MCF 10A (cell line): ENCODE data around the gene SHC2. TPM values are rescaled to one million over a fixed set of nuclear protein-coding genes. Genes with fewer than 3 reads are reported as not detected.
"Not testable (repeated sequence)": the region's sequence is repeated elsewhere in the genome, so short reads cannot be mapped to it uniquely, and the experiment has no call there.

Source experiments
- BruUV-seq: library from RNA; stranded (reverse); fragments of 400-500 nt; replicated peaks from 2 replicates; lab custom pipeline; 2021; lab: Mats Ljungman, UMichigan
- CTCF ChIA-PET: fragments of 300-600 bp; sonication (Branson Sonifier 250); formaldehyde crosslinking; extraction: SDS; loops from one replicate; lab custom pipeline; 2021; ENCODE audit warnings: antibody characterized with exemption, inconsistent platforms; lab: Yijun Ruan, JAX
- POLR2A ChIA-PET: fragments of 300-600, 350-650 bp; sonication (Branson Sonifier 250); formaldehyde crosslinking; extraction: SDS; loops from one replicate; lab custom pipeline; 2020; ENCODE audit warnings: antibody characterized with exemption, inconsistent platforms; lab: Yijun Ruan, JAX
- DNase-seq: peaks from one replicate; pipeline ENCODE4 v3.0.0-alpha.2; 2018; ENCODE audit not compliant: unreplicated experiment
- H3K27ac Mint-ChIP-seq: one replicate; pipeline ENCODE4 v1.8.0; 2022; ENCODE audit warnings: mild to moderate bottlenecking, low read depth, mixed read lengths; ENCODE audit not compliant: unreplicated experiment
- H3K27me3 Mint-ChIP-seq: one replicate; pipeline ENCODE4 v1.8.0; 2022; ENCODE audit warnings: mixed read lengths; ENCODE audit not compliant: insufficient read depth, unreplicated experiment
- H3K36me3 Mint-ChIP-seq: one replicate; pipeline ENCODE4 v1.8.0; 2022; ENCODE audit warnings: mild to moderate bottlenecking, moderate library complexity, mixed read lengths; ENCODE audit not compliant: insufficient read depth, unreplicated experiment
- H3K4me1 Mint-ChIP-seq: one replicate; pipeline ENCODE4 v1.8.0; 2022; ENCODE audit warnings: mixed read lengths; ENCODE audit not compliant: insufficient read depth, unreplicated experiment
- H3K4me3 Mint-ChIP-seq: one replicate; pipeline ENCODE4 v1.8.0; 2022; ENCODE audit warnings: mild to moderate bottlenecking, moderate library complexity, mixed read lengths; ENCODE audit not compliant: unreplicated experiment
- H3K9me3 Mint-ChIP-seq: one replicate; pipeline ENCODE4 v1.8.0; 2022; ENCODE audit warnings: mixed read lengths; ENCODE audit not compliant: unreplicated experiment
- CTCF ChIP-seq: fragments of 200-600 bp; IDR thresholded peaks from one replicate; pipeline ENCODE4 v1.8.0; 2022; ENCODE audit warnings: antibody characterized with exemption, mild to moderate bottlenecking; ENCODE audit not compliant: unreplicated experiment
- intact Hi-C: fragments of 100-400 bp; cut with micrococcal nuclease; formaldehyde crosslinking; loops from 2 replicates; pipeline ENCODE4 v1.14.1; 2022
- total RNA-seq: library from RNA; stranded (reverse); gene quantifications from 2 replicates; pipeline ENCODE4 v1.2.3, GENCODE V29; 2022

The SHC2 gene
- total RNA-seq, 1 experiment from 2014 or later: 0.77 TPM

GRCh38 chr19:413756-414420 lies 46.9 kb downstream of the SHC2 start:
- POLR2A ChIA-PET: no interaction called here
- no TSS peak for BruUV-seq
- no peak for TF ChIP-seq CTCF
- Mint-ChIP-seq H3K9me3 (no peaks in the 10 kb centered on the region), H3K4me3 (no peak overlapping the region), H3K27me3 (peaks cover 11% of the 10 kb centered on the region), H3K27ac (no peak overlapping the region), H3K4me1 (peaks cover 6% of the 10 kb centered on the region), H3K36me3 (no peaks in the 10 kb centered on the region)
- CTCF ChIA-PET: interaction anchor here (0.6 kb wide), 1 partner anchor 56 kb away, joined by 3 read pairs; no protein-coding TSS in a partner anchor
- DNase-seq: no peak
- intact Hi-C loops: no loop called here

- no peak overlapping the region for H3K27ac Mint-ChIP-seq
- no peaks in the 10 kb centered on the region for H3K9me3 Mint-ChIP-seq
- H3K36me3 Mint-ChIP-seq: no peaks in the 10 kb centered on the region
- no TSS peak for BruUV-seq
- ChIA-PET CTCF (interaction anchor here (0.5 kb wide), 1 partner anchor 19 kb away, joined by 3 read pairs; no protein-coding TSS in a partner anchor), POLR2A (no interaction called here)
- no peak for DNase-seq
- H3K4me1 Mint-ChIP-seq: peaks cover 6% of the 10 kb centered on the region
- TF ChIP-seq CTCF: no peak
- intact Hi-C loops: no loop called here
- H3K4me3 Mint-ChIP-seq: no peak overlapping the region
- peaks cover 11% of the 10 kb centered on the region for H3K27me3 Mint-ChIP-seq
These were observed 48.2 kb downstream of the SHC2 start for GRCh38 chr19:412356-413355.

GRCh38 chr19:411723-412355 lies 49.0 kb downstream of the SHC2 start:
- TF ChIP-seq CTCF: no peak
- CTCF ChIA-PET: no interaction called here
- BruUV-seq: no TSS peak
- no peak for DNase-seq
- Mint-ChIP-seq H3K36me3 (no peaks in the 10 kb centered on the region), H3K9me3 (no peaks in the 10 kb centered on the region), H3K27me3 (peaks cover 11% of the 10 kb centered on the region), H3K4me1 (peaks cover 6% of the 10 kb centered on the region), H3K4me3 (no peak overlapping the region), H3K27ac (no peak overlapping the region)
- intact Hi-C loops: no loop called here
- POLR2A ChIA-PET: no interaction called here

GRCh38 chr19:411121-411722 lies 49.6 kb downstream of the SHC2 start:
- DNase-seq, BruUV-seq, H3K4me1 Mint-ChIP-seq, POLR2A ChIA-PET, H3K36me3 Mint-ChIP-seq, H3K27ac Mint-ChIP-seq, H3K9me3 Mint-ChIP-seq, H3K4me3 Mint-ChIP-seq, intact Hi-C loops, CTCF ChIA-PET: not testable (repeated sequence)
- peaks cover 11% of the 10 kb centered on the region for H3K27me3 Mint-ChIP-seq
